ENCODE results near the gene WWOX. TPM values are rescaled to one million over a fixed set of nuclear protein-coding genes. Genes with fewer than 3 reads are reported as not detected.

The WWOX gene
- total RNA-seq, 6 experiments from 2014 or later, result 13.0 to 24.3 (median 16.5) TPM

GRCh38 chr16:79064256-79064972 lies 965.0 kb downstream of the WWOX start:
- 73% methylated on average over 15 of the region's 15 CpGs for WGBS (ENCODE audit: insufficient coverage, low coverage, low lambda C conversion rate, missing lambda C conversion rate)
- TF ChIP-seq POLR2A (IDR thresholded peaks at IDR 0.05) (no peak), CTCF (IDR thresholded peaks at IDR 0.05) (no peak)
- H3K4me3 ChIP-seq, result no peak overlapping the region
- H3K27me3 ChIP-seq, result no peaks in the 10 kb centered on the region
- H3K27ac ChIP-seq, result no peak overlapping the region
- no peaks in the 10 kb centered on the region for H3K36me3 ChIP-seq
- no peak for DNase-seq
- no peaks in the 10 kb centered on the region for H3K4me1 ChIP-seq
- intact Hi-C loops (cut with DNase I), result no loop called here
- no peaks in the 10 kb centered on the region for H3K9me3 ChIP-seq
- ATAC-seq, result no peak

GRCh38 chr16:79066561-79066960 lies 967.1 kb downstream of the WWOX start:
- 75% methylated on average over 7 of the region's 7 CpGs for WGBS (ENCODE audit: insufficient coverage, low coverage, low lambda C conversion rate, missing lambda C conversion rate)
- no peak for ATAC-seq

GRCh38 chr16:79067600-79067999 lies 968.1 kb downstream of the WWOX start:
- Histone ChIP-seq H3K36me3 (no peaks in the 10 kb centered on the region), H3K27ac (no peak overlapping the region), H3K4me3 (no peak overlapping the region), H3K4me1 (no peaks in the 10 kb centered on the region), H3K9me3 (no peaks in the 10 kb centered on the region), H3K27me3 (no peaks in the 10 kb centered on the region)
- 81% methylated on average over 4 of the region's 7 CpGs for WGBS (ENCODE audit: insufficient coverage, low coverage, low lambda C conversion rate, missing lambda C conversion rate)
- intact Hi-C loops (cut with DNase I), result no loop called here
- TF ChIP-seq POLR2A (IDR thresholded peaks at IDR 0.05) (no peak), CTCF (IDR thresholded peaks at IDR 0.05) (no peak)
- ATAC-seq (no peak), DNase-seq (no peak)

More at GRCh38 chr16:79066561-79066960, 967.1 kb downstream of the WWOX start:
- no peak overlapping the region for H3K27ac ChIP-seq
- no peak for DNase-seq
- no peaks in the 10 kb centered on the region for H3K27me3 ChIP-seq
- no peaks in the 10 kb centered on the region for H3K36me3 ChIP-seq
- TF ChIP-seq POLR2A (IDR thresholded peaks at IDR 0.05) (no peak), CTCF (IDR thresholded peaks at IDR 0.05) (no peak)
- H3K9me3 ChIP-seq, result no peaks in the 10 kb centered on the region
- intact Hi-C loops (cut with DNase I), result no loop called here
- no peaks in the 10 kb centered on the region for H3K4me1 ChIP-seq
- H3K4me3 ChIP-seq, result no peak overlapping the region

GRCh38 chr16:79069121-79069520 lies 969.7 kb downstream of the WWOX start:
- no peak for ATAC-seq
- Histone ChIP-seq H3K4me1 (no peaks in the 10 kb centered on the region), H3K36me3 (no peaks in the 10 kb centered on the region), H3K27me3 (no peaks in the 10 kb centered on the region), H3K27ac (no peak overlapping the region), H3K4me3 (no peak overlapping the region), H3K9me3 (no peaks in the 10 kb centered on the region)
- no peak for DNase-seq
- intact Hi-C loops (cut with DNase I), result no loop called here
- TF ChIP-seq POLR2A (IDR thresholded peaks at IDR 0.05), result no peak
- TF ChIP-seq CTCF (IDR thresholded peaks at IDR 0.05), result no peak
- WGBS (ENCODE audit: insufficient coverage, low coverage, low lambda C conversion rate, missing lambda C conversion rate), result 79% methylated on average over 12 of the region's 12 CpGs

Measured in right lobe of liver (tissue), 6 donors.